ENCODE results near the gene RIC3.

GRCh38 chr11:8087756-8088155 lies 81.1 kb downstream of the RIC3 start:
- TF ChIP-seq CTCF (IDR thresholded peaks at IDR 0.05; ENCODE audit: low read depth, low read length) (no peak), MAX (IDR thresholded peaks at IDR 0.05; ENCODE audit: low read depth, low read length) (no peak), POLR2A (IDR thresholded peaks at IDR 0.05; ENCODE audit: extremely low read depth, insufficient read length) (no peak)

Data from NB4 (cell line).